ENCODE data around the gene ATAD2B. TPM values are rescaled to one million over a fixed set of nuclear protein-coding genes. Genes with fewer than 3 reads are reported as not detected.

ATAD2B gene
- total and polyA plus RNA-seq, 8 donors = 4.1 to 15.6 (median 9.3) TPM

DNA sequence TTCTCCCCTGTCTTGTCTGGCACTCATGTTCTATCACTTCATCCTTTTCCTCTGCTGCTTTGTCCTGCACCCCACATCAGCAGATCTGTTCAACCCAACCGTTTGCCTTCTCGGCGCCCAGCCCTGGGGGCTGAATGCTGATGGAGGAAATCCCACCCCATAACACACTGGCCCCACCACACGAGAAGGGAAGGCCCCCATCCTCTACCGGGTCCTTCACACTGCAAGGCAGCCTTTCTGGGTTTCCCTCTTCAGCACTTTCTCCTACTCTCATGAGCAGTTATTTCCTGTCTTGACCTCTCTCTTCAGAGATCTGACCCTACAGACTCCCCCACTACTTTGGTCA, 227.4 kb downstream of the ATAD2B start:
- intact Hi-C loops (cut with DNase I) = no loop called here
- H3K36me3 ChIP-seq = no peaks in the 10 kb centered on the region
- 93 to 99% methylated on average over 5 of the region's 5 CpGs for WGBS, 2 donors
- H3K9me3 ChIP-seq = no peaks in the 10 kb centered on the region
- TF ChIP-seq, protein P1, sequence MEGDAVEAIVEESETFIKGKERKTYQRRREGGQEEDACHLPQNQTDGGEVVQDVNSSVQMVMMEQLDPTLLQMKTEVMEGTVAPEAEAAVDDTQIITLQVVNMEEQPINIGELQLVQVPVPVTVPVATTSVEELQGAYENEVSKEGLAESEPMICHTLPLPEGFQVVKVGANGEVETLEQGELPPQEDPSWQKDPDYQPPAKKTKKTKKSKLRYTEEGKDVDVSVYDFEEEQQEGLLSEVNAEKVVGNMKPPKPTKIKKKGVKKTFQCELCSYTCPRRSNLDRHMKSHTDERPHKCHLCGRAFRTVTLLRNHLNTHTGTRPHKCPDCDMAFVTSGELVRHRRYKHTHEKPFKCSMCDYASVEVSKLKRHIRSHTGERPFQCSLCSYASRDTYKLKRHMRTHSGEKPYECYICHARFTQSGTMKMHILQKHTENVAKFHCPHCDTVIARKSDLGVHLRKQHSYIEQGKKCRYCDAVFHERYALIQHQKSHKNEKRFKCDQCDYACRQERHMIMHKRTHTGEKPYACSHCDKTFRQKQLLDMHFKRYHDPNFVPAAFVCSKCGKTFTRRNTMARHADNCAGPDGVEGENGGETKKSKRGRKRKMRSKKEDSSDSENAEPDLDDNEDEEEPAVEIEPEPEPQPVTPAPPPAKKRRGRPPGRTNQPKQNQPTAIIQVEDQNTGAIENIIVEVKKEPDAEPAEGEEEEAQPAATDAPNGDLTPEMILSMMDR (IDR thresholded peaks at IDR 0.05) = no peak
- no peaks in the 10 kb centered on the region for H3K27me3 ChIP-seq
- ATAC-seq = no peak
- peak in 1 of 6 donors; percentile 11 for DNase-seq
- no peaks in the 10 kb centered on the region for H3K4me1 ChIP-seq
- no peak overlapping the region for H3K4me3 ChIP-seq
- no peak overlapping the region for H3K27ac ChIP-seq
- no peak for FAIRE-seq

- FAIRE-seq (no peak), ATAC-seq (no peak), DNase-seq (peak in 1 of 6 donors; percentile 39)
- Histone ChIP-seq H3K9me3 (no peaks in the 10 kb centered on the region), H3K4me1 (no peaks in the 10 kb centered on the region), H3K27me3 (no peaks in the 10 kb centered on the region), H3K36me3 (no peaks in the 10 kb centered on the region), H3K4me3 (no peak overlapping the region), H3K27ac (no peak overlapping the region)
- WGBS, 2 donors = 87% methylated on average over 17 of the region's 17 CpGs
- TF ChIP-seq, protein P1 (IDR thresholded peaks at IDR 0.05) = no peak
- intact Hi-C loops (cut with DNase I) = no loop called here
Observed at GRCh38 chr2:23698721-23699579, 228.0 kb downstream of the ATAD2B start.

Other genes with a start within 250 kb of the ATAD2B start
- 1 to 10 TPM; 3.4 to 9.0 (median 5.2) TPM for gene UBXN2A, start 13.3 kb upstream of the ATAD2B start, total RNA-seq
- gene UBXN2A, start 13.3 kb upstream of the ATAD2B start, polyA plus RNA-seq = 1 to 10 TPM; 2.4 to 4.9 TPM
- gene MFSD2B, start 83.0 kb upstream of the ATAD2B start, total RNA-seq = under 1 TPM in 2 of 6 donors, not detected in 4; 0.12 to 0.47 TPM
- gene MFSD2B, start 83.0 kb upstream of the ATAD2B start, polyA plus RNA-seq = under 1 TPM in 1 of 2 donors, not detected in 1; 0.07 TPM
- 1 to 10 TPM; 2.2 to 8.5 (median 3.1) TPM for gene WDCP, start 120.3 kb upstream of the ATAD2B start, total RNA-seq
- gene WDCP, start 120.3 kb upstream of the ATAD2B start, polyA plus RNA-seq = 1 to 10 TPM in 1 of 2 donors, under 1 TPM in 1; 0.84 to 1.7 TPM
- gene FKBP1B, start 122.6 kb upstream of the ATAD2B start, total RNA-seq = 1 to 10 TPM; 2.6 to 8.1 (median 4.4) TPM
- 10 to 100 TPM in 1 of 2 donors, 1 to 10 TPM in 1; 9.9 to 25.6 TPM for gene FKBP1B, start 122.6 kb upstream of the ATAD2B start, polyA plus RNA-seq
- 10 to 100 TPM; 16.7 to 35.7 (median 29.2) TPM for gene SF3B6, start 149.2 kb upstream of the ATAD2B start, total RNA-seq
- gene SF3B6, start 149.2 kb upstream of the ATAD2B start, polyA plus RNA-seq = 10 to 100 TPM; 35.6 to 65.4 TPM
- gene TP53I3, start 157.7 kb upstream of the ATAD2B start, total RNA-seq = 10 to 100 TPM; 17.0 to 30.2 (median 21.6) TPM
- 10 to 100 TPM; 39.8 to 43.0 TPM for gene TP53I3, start 157.7 kb upstream of the ATAD2B start, polyA plus RNA-seq
- under 1 TPM; 0.16 to 0.52 (median 0.38) TPM for gene PFN4, start 196.2 kb upstream of the ATAD2B start, total RNA-seq
- under 1 TPM; 0.53 to 0.63 TPM for gene PFN4, start 196.2 kb upstream of the ATAD2B start, polyA plus RNA-seq
- 10 to 100 TPM in 1 of 6 donors, 1 to 10 TPM in 5; 5.8 to 13.8 (median 8.2) TPM for gene FAM228B, start 196.3 kb upstream of the ATAD2B start, total RNA-seq
- 10 to 100 TPM; 16.2 to 31.4 TPM for gene FAM228B, start 196.3 kb upstream of the ATAD2B start, polyA plus RNA-seq
- gene FAM228A, start 247.9 kb upstream of the ATAD2B start, total RNA-seq = under 1 TPM in 5 of 6 donors, not detected in 1; 0.19 to 0.47 (median 0.32) TPM
- gene FAM228A, start 247.9 kb upstream of the ATAD2B start, polyA plus RNA-seq = under 1 TPM; 0.34 to 0.56 TPM